ENCODE data around the gene HMGB4. TPM values are rescaled to one million over a fixed set of nuclear protein-coding genes. Genes with fewer than 3 reads are reported as not detected.

Gene HMGB4
- total RNA-seq, 2 experiments from 2014 or later = not detected

- peaks cover 17% of the 10 kb centered on the region for H3K27me3 Mint-ChIP-seq
- H3K4me1 Mint-ChIP-seq = no peaks in the 10 kb centered on the region
- H3K9me3 Mint-ChIP-seq = peaks cover 2% of the 10 kb centered on the region
- no peak overlapping the region for H3K27ac Mint-ChIP-seq
- DNase-seq = no peak
- no peak overlapping the region for H3K4me3 Mint-ChIP-seq
- no peaks in the 10 kb centered on the region for H3K36me3 Mint-ChIP-seq
These were observed 35.8 kb upstream of the HMGB4 start for GRCh38 chr1:33828059-33828458.

- DNase-seq = no peak
- Mint-ChIP-seq H3K27me3 (peaks cover 17% of the 10 kb centered on the region), H3K9me3 (peaks cover 2% of the 10 kb centered on the region), H3K27ac (no peak overlapping the region), H3K4me3 (no peak overlapping the region), H3K4me1 (no peaks in the 10 kb centered on the region), H3K36me3 (no peaks in the 10 kb centered on the region)
These were observed 35.2 kb upstream of the HMGB4 start for GRCh38 chr1:33828654-33829053.

- no peaks in the 10 kb centered on the region for H3K36me3 Mint-ChIP-seq
- peaks cover 2% of the 10 kb centered on the region for H3K9me3 Mint-ChIP-seq
- no peak for DNase-seq
- H3K4me3 Mint-ChIP-seq = no peak overlapping the region
- H3K27ac Mint-ChIP-seq = no peak overlapping the region
- peaks cover 3% of the 10 kb centered on the region for H3K4me1 Mint-ChIP-seq
- peaks cover 5% of the 10 kb centered on the region for H3K27me3 Mint-ChIP-seq
These were observed 27.0 kb upstream of the HMGB4 start for GRCh38 chr1:33836911-33837310.

GRCh38 chr1:33837635-33838034 lies 26.2 kb upstream of the HMGB4 start:
- Mint-ChIP-seq H3K4me1 (peaks cover 6% of the 10 kb centered on the region), H3K27me3 (peaks cover 5% of the 10 kb centered on the region), H3K36me3 (no peaks in the 10 kb centered on the region), H3K4me3 (no peak overlapping the region), H3K27ac (no peak overlapping the region), H3K9me3 (no peaks in the 10 kb centered on the region)
- no peak for DNase-seq

GRCh38 chr1:33841494-33841893 lies 22.4 kb upstream of the HMGB4 start:
- Mint-ChIP-seq H3K27me3 (peaks cover 9% of the 10 kb centered on the region), H3K4me3 (no peak overlapping the region), H3K36me3 (no peaks in the 10 kb centered on the region), H3K27ac (no peak overlapping the region), H3K9me3 (no peaks in the 10 kb centered on the region), H3K4me1 (peaks cover 6% of the 10 kb centered on the region)
- DNase-seq = no peak

- H3K27me3 Mint-ChIP-seq = peaks cover 9% of the 10 kb centered on the region
- H3K4me1 Mint-ChIP-seq = peaks cover 6% of the 10 kb centered on the region
- no peak for DNase-seq
- no peaks in the 10 kb centered on the region for H3K9me3 Mint-ChIP-seq
- no peak overlapping the region for H3K4me3 Mint-ChIP-seq
- H3K27ac Mint-ChIP-seq = no peak overlapping the region
- H3K36me3 Mint-ChIP-seq = no peaks in the 10 kb centered on the region
These were observed 21.5 kb upstream of the HMGB4 start for GRCh38 chr1:33842348-33842747.

- Mint-ChIP-seq H3K27ac (no peak overlapping the region), H3K4me3 (no peak overlapping the region), H3K36me3 (no peaks in the 10 kb centered on the region), H3K27me3 (peaks cover 14% of the 10 kb centered on the region), H3K9me3 (no peaks in the 10 kb centered on the region), H3K4me1 (peaks cover 6% of the 10 kb centered on the region)
- DNase-seq = no peak
These were observed 19.7 kb upstream of the HMGB4 start for GRCh38 chr1:33844166-33844565.

- no peak for DNase-seq
- no peaks in the 10 kb centered on the region for H3K36me3 Mint-ChIP-seq
- H3K27ac Mint-ChIP-seq = no peak overlapping the region
- no peak overlapping the region for H3K4me3 Mint-ChIP-seq
- peaks cover 5% of the 10 kb centered on the region for H3K4me1 Mint-ChIP-seq
- H3K27me3 Mint-ChIP-seq = peaks cover 20% of the 10 kb centered on the region
- no peaks in the 10 kb centered on the region for H3K9me3 Mint-ChIP-seq
These were observed 17.0 kb upstream of the HMGB4 start for GRCh38 chr1:33846861-33847260.

GRCh38 chr1:33848205-33848937 lies 15.5 kb upstream of the HMGB4 start:
- no peak overlapping the region for H3K27ac Mint-ChIP-seq
- peaks cover 2% of the 10 kb centered on the region for H3K4me1 Mint-ChIP-seq
- no peak for DNase-seq
- no peaks in the 10 kb centered on the region for H3K9me3 Mint-ChIP-seq
- H3K27me3 Mint-ChIP-seq = peaks cover 32% of the 10 kb centered on the region
- no peaks in the 10 kb centered on the region for H3K36me3 Mint-ChIP-seq
- H3K4me3 Mint-ChIP-seq = no peak overlapping the region

GRCh38 chr1:33849211-33849610 lies 14.7 kb upstream of the HMGB4 start:
- DNase-seq = no peak
- no peaks in the 10 kb centered on the region for H3K36me3 Mint-ChIP-seq
- H3K9me3 Mint-ChIP-seq = no peaks in the 10 kb centered on the region
- peaks cover 33% of the 10 kb centered on the region for H3K27me3 Mint-ChIP-seq
- H3K27ac Mint-ChIP-seq = no peak overlapping the region
- peaks cover 2% of the 10 kb centered on the region for H3K4me1 Mint-ChIP-seq
- H3K4me3 Mint-ChIP-seq = no peak overlapping the region

GRCh38 chr1:33850481-33850880 lies 13.4 kb upstream of the HMGB4 start:
- DNase-seq = no peak
- no peak overlapping the region for H3K4me3 Mint-ChIP-seq
- peaks cover 2% of the 10 kb centered on the region for H3K4me1 Mint-ChIP-seq
- no peaks in the 10 kb centered on the region for H3K36me3 Mint-ChIP-seq
- H3K27me3 Mint-ChIP-seq = peaks cover 41% of the 10 kb centered on the region
- no peaks in the 10 kb centered on the region for H3K9me3 Mint-ChIP-seq
- H3K27ac Mint-ChIP-seq = no peak overlapping the region

GRCh38 chr1:33852711-33853110 lies 11.2 kb upstream of the HMGB4 start:
- Mint-ChIP-seq H3K4me1 (peaks cover 2% of the 10 kb centered on the region), H3K27ac (no peak overlapping the region), H3K36me3 (no peaks in the 10 kb centered on the region), H3K27me3 (peaks cover 49% of the 10 kb centered on the region), H3K9me3 (no peaks in the 10 kb centered on the region), H3K4me3 (no peak overlapping the region)
- no peak for DNase-seq

- no peak for DNase-seq
- H3K36me3 Mint-ChIP-seq = no peaks in the 10 kb centered on the region
- H3K27me3 Mint-ChIP-seq = peaks cover 45% of the 10 kb centered on the region
- peaks cover 2% of the 10 kb centered on the region for H3K4me1 Mint-ChIP-seq
- H3K27ac Mint-ChIP-seq = no peak overlapping the region
- H3K4me3 Mint-ChIP-seq = no peak overlapping the region
- no peaks in the 10 kb centered on the region for H3K9me3 Mint-ChIP-seq
These were observed 10.4 kb upstream of the HMGB4 start for GRCh38 chr1:33853431-33853830.

GRCh38 chr1:33854091-33854490 lies 9.8 kb upstream of the HMGB4 start:
- Mint-ChIP-seq H3K4me3 (no peak overlapping the region), H3K27ac (no peak overlapping the region)
- DNase-seq = no peak

GRCh38 chr1:33860671-33861070 lies 3.2 kb upstream of the HMGB4 start:
- H3K4me3 Mint-ChIP-seq = no peak overlapping the region

More at GRCh38 chr1:33854091-33854490, 9.8 kb upstream of the HMGB4 start:
- Mint-ChIP-seq H3K36me3 (no peaks in the 10 kb centered on the region), H3K9me3 (no peaks in the 10 kb centered on the region), H3K4me1 (peaks cover 2% of the 10 kb centered on the region), H3K27me3 (peaks cover 45% of the 10 kb centered on the region)

More at GRCh38 chr1:33860671-33861070, 3.2 kb upstream of the HMGB4 start:
- Mint-ChIP-seq H3K4me1 (no peaks in the 10 kb centered on the region), H3K9me3 (no peaks in the 10 kb centered on the region), H3K36me3 (no peaks in the 10 kb centered on the region), H3K27me3 (peaks cover 40% of the 10 kb centered on the region), H3K27ac (no peak overlapping the region)
- no peak for DNase-seq

Measured in activated naive CD8-positive, alpha-beta T cell treated with anti-CD3 and anti-CD28 coated beads for 36 hours (primary cell).